T-cell (primary cell): ENCODE data around the gene VPS8. TPM values are rescaled to one million over a fixed set of nuclear protein-coding genes. Genes with fewer than 3 reads are reported as not detected.

Source experiments
- ATAC-seq, 4 experiments: fragments of 200-7000 bp in 3 of 4; fragments of 150-1000 bp in 1 of 4; cut with Tn5 transposase; replicated peaks in 1 of 4; 1 replicate in 3 of 4; 2 replicates in 1 of 4; pipeline ENCODE4 v1.10.0; 2021; ENCODE audit warnings: moderate library complexity in 3 of 4, mild to moderate bottlenecking in 2 of 4, moderate number of reproducible peaks in 1 of 4
- CTCF ChIA-PET, 2 donors: fragments of 300-600 bp; sonication (Branson Sonifier 250); formaldehyde crosslinking; loops; one replicate each; lab custom pipeline; 2022; ENCODE audit warnings: antibody characterized with exemption in 2 of 2; lab: Charles Lee
- POLR2A ChIA-PET, 2 donors: fragments of 300-600 bp; sonication (Branson Sonifier 250); formaldehyde crosslinking; loops; one replicate each; lab custom pipeline; 2022; ENCODE audit warnings: antibody characterized with exemption in 2 of 2; lab: Charles Lee
- DNase-seq, 35 experiments: peaks; one replicate each; pipeline versions ENCODE4 v3.0.0 to v3.0.0-alpha.2; 2013 to 2023
- H3K27ac ChIP-seq: one replicate; pipeline ENCODE4 v1.5.1; 2013; ENCODE audit warnings: low read length
- H3K27me3 ChIP-seq, 2 experiments: replicated peaks in 1 of 2; 1 replicate in 1 of 2; 2 replicates in 1 of 2; pipeline versions ENCODE4 v1.6.1 to v1.7.0; 2013; ENCODE audit warnings: low read length in 1 of 2, mixed read lengths in 1 of 2; ENCODE audit not compliant: control insufficient read depth in 2 of 2, insufficient read depth in 2 of 2; ENCODE audit errors: extremely low read depth in 1 of 2
- H3K36me3 ChIP-seq, 2 donors: 1 replicate in 1 of 2; 2 replicates in 1 of 2; pipeline versions ENCODE4 v1.6.1 to v1.7.0; 2013; ENCODE audit warnings: low read length in 1 of 2; ENCODE audit not compliant: control insufficient read depth in 2 of 2, insufficient read depth in 1 of 2; ENCODE audit errors: extremely low read depth in 1 of 2
- H3K4me1 ChIP-seq, 2 experiments: 1 replicate in 1 of 2; 2 replicates in 1 of 2; pipeline versions ENCODE4 v1.6.1 to v1.7.0; 2013; ENCODE audit warnings: low read length in 2 of 2, mixed read lengths in 1 of 2; ENCODE audit not compliant: insufficient read depth in 2 of 2, control insufficient read depth in 1 of 2; ENCODE audit errors: extremely low read depth in 1 of 2
- H3K4me3 ChIP-seq, 2 donors: 1 replicate in 1 of 2; 2 replicates in 1 of 2; pipeline versions ENCODE4 v1.5.1 to v1.7.0; 2013; ENCODE audit warnings: mild to moderate bottlenecking in 2 of 2, low read length in 1 of 2, moderate library complexity in 1 of 2; ENCODE audit not compliant: control insufficient read depth in 1 of 2; ENCODE audit errors: extremely low read depth in 1 of 2
- H3K9me3 ChIP-seq: 2 replicates; pipeline ENCODE4 v1.7.0; 2013
- H3K27ac Mint-ChIP-seq, 2 donors: one replicate each; pipeline ENCODE4 v1.8.0; 2020 to 2021; ENCODE audit warnings: mild to moderate bottlenecking in 2 of 2, mixed read lengths in 2 of 2
- H3K27me3 Mint-ChIP-seq, 2 donors: one replicate each; pipeline ENCODE4 v1.8.0; 2021 to 2022; ENCODE audit warnings: mixed read lengths in 2 of 2
- H3K36me3 Mint-ChIP-seq: one replicate; pipeline ENCODE4 v1.8.0; 2021; ENCODE audit warnings: mixed read lengths
- H3K4me1 Mint-ChIP-seq, 3 donors: one replicate each; pipeline ENCODE4 v1.8.0; 2020 to 2022; ENCODE audit warnings: mixed read lengths in 3 of 3, mild to moderate bottlenecking in 1 of 3
- H3K4me3 Mint-ChIP-seq, 3 donors: one replicate each; pipeline ENCODE4 v1.8.0; 2020 to 2022; ENCODE audit warnings: mild to moderate bottlenecking in 3 of 3, mixed read lengths in 3 of 3, moderate library complexity in 3 of 3
- H3K9me3 Mint-ChIP-seq, 3 donors: one replicate each; pipeline ENCODE4 v1.8.0; 2020 to 2022; ENCODE audit warnings: mixed read lengths in 3 of 3
- WGBS: methylation state at CpG from one replicate; pipeline ENCODE4 v1.1.5; 2013; ENCODE audit warnings: missing lambda C conversion rate; ENCODE audit not compliant: insufficient coverage; 5-methylcytosine and 5-hydroxymethylcytosine counted together
- total RNA-seq, 35 experiments: library from RNA in 6 of 35; stranded (reverse) in 6 of 35; fragments of 120-200 nt in 1 of 35; gene quantifications; one replicate each; pipeline versions ENCODE4 v1.2.1 to v1.2.4 and lab custom pipeline; 2013 to 2026

Gene VPS8
- total RNA-seq, 5 donors from 2014 or later (not counting 1 experiment from before 2014, with no cell fraction given), result 59.2 to 95.6 (median 71.0) TPM

DNA sequence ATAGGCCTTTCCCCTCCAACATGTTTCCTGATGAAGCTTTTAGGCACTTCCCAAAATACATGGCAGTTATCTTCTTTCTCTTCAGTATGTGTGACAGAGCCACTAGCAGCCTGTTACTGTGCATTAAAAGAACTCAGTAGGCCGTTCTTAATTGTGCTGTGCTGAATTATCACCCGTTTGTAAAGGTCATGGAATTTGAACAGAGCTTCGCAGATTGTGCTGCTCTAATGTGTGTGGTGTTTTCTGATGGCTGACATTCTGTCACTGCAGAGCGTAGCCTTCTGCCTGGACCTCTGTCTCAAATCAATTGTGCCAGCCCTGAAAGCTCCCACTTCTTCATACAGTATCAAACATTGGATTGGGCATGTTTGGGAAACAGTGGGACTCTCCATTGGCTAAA lies 229.6 kb downstream of the VPS8 start:
- Histone ChIP-seq H3K9me3 (no peaks in the 10 kb centered on the region), H3K27me3 (no peaks in the 10 kb centered on the region), H3K4me1 (no peaks in the 10 kb centered on the region), H3K36me3 (peaks cover 2 to 8% of the 10 kb centered on the region in 2 donors), H3K4me3 (no peak overlapping the region), H3K27ac (no peak overlapping the region)
- WGBS, result 100% methylated on average over 2 of the region's 4 CpGs
- ATAC-seq (no peak), DNase-seq (no peak)
- Mint-ChIP-seq H3K27ac (no peak overlapping the region), H3K4me1 (no peaks in the 10 kb centered on the region), H3K27me3 (no peaks in the 10 kb centered on the region), H3K9me3 (peaks cover 0 to 14% (median 7%) of the 10 kb centered on the region in 3 donors), H3K4me3 (no peak overlapping the region), H3K36me3 (peaks cover 81% of the 10 kb centered on the region)
- ChIA-PET POLR2A (no interaction called here), CTCF (no interaction called here)

GRCh38 chr3:185042312-185043050 lies 230.5 kb downstream of the VPS8 start:
- H3K4me1 ChIP-seq, result no peaks in the 10 kb centered on the region
- CTCF ChIA-PET, result no interaction called here
- DNase-seq (no peak), ATAC-seq (no peak)
- no peak overlapping the region for H3K4me3 ChIP-seq
- Mint-ChIP-seq H3K4me3 (no peak overlapping the region), H3K27me3 (no peaks in the 10 kb centered on the region), H3K27ac (no peak overlapping the region), H3K9me3 (peaks cover under 1 to 7% (median 3%) of the 10 kb centered on the region in 3 donors), H3K4me1 (no peaks in the 10 kb centered on the region), H3K36me3 (peaks cover 84% of the 10 kb centered on the region)
- no peaks in the 10 kb centered on the region for H3K27me3 ChIP-seq
- POLR2A ChIA-PET, result no interaction called here
- H3K27ac ChIP-seq, result no peak overlapping the region
- H3K9me3 ChIP-seq, result no peaks in the 10 kb centered on the region
- 80% methylated on average over 4 of the region's 7 CpGs for WGBS
- H3K36me3 ChIP-seq, result peaks cover 2 to 8% of the 10 kb centered on the region in 2 donors

DNA sequence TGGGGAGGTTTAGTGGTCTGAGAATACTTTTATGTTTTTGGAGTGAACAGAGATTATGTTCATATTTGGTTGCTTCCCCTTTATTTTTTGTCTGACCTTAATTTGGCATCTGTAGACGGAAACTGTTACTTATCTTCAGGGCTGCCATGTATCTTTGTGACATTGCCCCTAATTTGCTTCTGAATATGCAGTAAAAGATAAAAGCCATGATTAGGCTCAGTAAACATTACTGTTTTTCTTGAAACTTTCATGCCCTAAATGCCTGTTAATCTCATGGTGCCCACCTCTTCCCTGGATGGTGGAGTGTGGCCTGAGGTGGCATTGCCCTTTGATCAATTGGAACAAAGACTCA lies 234.2 kb downstream of the VPS8 start:
- H3K4me1 Mint-ChIP-seq, result no peaks in the 10 kb centered on the region
- ChIA-PET CTCF (no interaction called here), POLR2A (no interaction called here)
- peaks cover 18 to 42% of the 10 kb centered on the region in 2 donors for H3K36me3 ChIP-seq
- H3K4me1 ChIP-seq, result no peaks in the 10 kb centered on the region
- peaks cover 91% of the 10 kb centered on the region for H3K36me3 Mint-ChIP-seq
- no peak overlapping the region for H3K4me3 ChIP-seq
- no peak overlapping the region for H3K27ac ChIP-seq
- ATAC-seq (no peak), DNase-seq (no peak)
- no peaks in the 10 kb centered on the region for H3K27me3 Mint-ChIP-seq
- no peak overlapping the region for H3K27ac Mint-ChIP-seq
- no peak overlapping the region for H3K4me3 Mint-ChIP-seq
- no peaks in the 10 kb centered on the region for H3K27me3 ChIP-seq
- peaks cover 0 to 3% (median 3%) of the 10 kb centered on the region in 3 donors for H3K9me3 Mint-ChIP-seq
- H3K9me3 ChIP-seq, result no peaks in the 10 kb centered on the region
- no CpG with 5 or more reads among the region's 1 CpG for WGBS

- ATAC-seq (no peak), DNase-seq (no peak)
- Mint-ChIP-seq H3K36me3 (peaks cover 91% of the 10 kb centered on the region), H3K4me1 (no peaks in the 10 kb centered on the region), H3K9me3 (peaks cover 0 to 5% (median 3%) of the 10 kb centered on the region in 3 donors), H3K27ac (no peak overlapping the region), H3K4me3 (no peak overlapping the region), H3K27me3 (no peaks in the 10 kb centered on the region)
- Histone ChIP-seq H3K9me3 (no peaks in the 10 kb centered on the region), H3K27me3 (no peaks in the 10 kb centered on the region), H3K4me3 (no peak overlapping the region), H3K27ac (no peak overlapping the region), H3K4me1 (no peaks in the 10 kb centered on the region), H3K36me3 (peaks cover 18 to 46% of the 10 kb centered on the region in 2 donors)
- WGBS, result 92% methylated on average over 2 of the region's 4 CpGs
- ChIA-PET POLR2A (no interaction called here), CTCF (no interaction called here)
Measured at GRCh38 chr3:185046603-185047002, 234.6 kb downstream of the VPS8 start.

GRCh38 chr3:185049710-185050109 lies 237.7 kb downstream of the VPS8 start:
- no peaks in the 10 kb centered on the region for H3K9me3 ChIP-seq
- H3K4me3 ChIP-seq, result no peak overlapping the region
- H3K36me3 ChIP-seq, result peaks cover 23 to 61% of the 10 kb centered on the region in 2 donors
- Mint-ChIP-seq H3K4me1 (no peaks in the 10 kb centered on the region), H3K4me3 (no peak overlapping the region), H3K27ac (no peak overlapping the region), H3K9me3 (peaks cover 8 to 18% (median 15%) of the 10 kb centered on the region in 3 donors), H3K27me3 (no peaks in the 10 kb centered on the region), H3K36me3 (peaks cover 97% of the 10 kb centered on the region)
- no peaks in the 10 kb centered on the region for H3K27me3 ChIP-seq
- CTCF ChIA-PET, result no interaction called here
- 73% methylated on average over 2 of the region's 4 CpGs for WGBS
- ATAC-seq (no peak), DNase-seq (no peak)
- POLR2A ChIA-PET, result no interaction called here
- H3K4me1 ChIP-seq, result no peaks in the 10 kb centered on the region
- no peak overlapping the region for H3K27ac ChIP-seq

DNA sequence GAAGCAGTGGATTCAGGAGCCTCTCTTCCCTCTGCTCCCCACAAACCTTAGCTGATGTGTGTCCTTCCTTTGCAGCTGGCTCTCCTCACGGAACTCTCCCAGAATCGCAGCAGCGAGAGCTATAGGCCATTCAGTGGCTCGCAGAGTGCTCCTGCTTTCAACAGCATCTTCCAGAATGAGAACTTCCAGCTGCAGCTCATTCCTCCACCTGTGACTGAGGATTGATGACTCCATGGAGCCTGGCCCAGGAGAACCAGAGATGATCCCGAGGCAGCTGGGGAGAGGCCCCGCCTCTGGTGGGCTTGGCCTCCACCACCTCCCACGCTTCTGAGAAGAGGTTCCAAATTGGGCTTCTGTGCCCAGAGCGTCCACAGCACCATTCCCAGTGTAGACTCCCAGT lies 239.8 kb downstream of the VPS8 start:
- no peak overlapping the region for H3K27ac ChIP-seq
- no peaks in the 10 kb centered on the region for H3K4me1 ChIP-seq
- H3K4me3 ChIP-seq, result no peak overlapping the region
- peaks cover 14 to 36% (median 30%) of the 10 kb centered on the region in 3 donors for H3K9me3 Mint-ChIP-seq
- WGBS, result 97% methylated on average over 8 of the region's 8 CpGs
- H3K36me3 Mint-ChIP-seq, result peaks cover 93% of the 10 kb centered on the region
- H3K9me3 ChIP-seq, result peaks cover 2% of the 10 kb centered on the region
- no peaks in the 10 kb centered on the region for H3K27me3 Mint-ChIP-seq
- no peaks in the 10 kb centered on the region for H3K27me3 ChIP-seq
- ChIA-PET POLR2A (no interaction called here), CTCF (no interaction called here)
- H3K4me3 Mint-ChIP-seq, result no peak overlapping the region
- H3K4me1 Mint-ChIP-seq, result no peaks in the 10 kb centered on the region
- ATAC-seq, result no peak
- H3K27ac Mint-ChIP-seq, result no peak overlapping the region
- peaks cover 23 to 61% of the 10 kb centered on the region in 2 donors for H3K36me3 ChIP-seq
- DNase-seq, result no peak
